Esophagus mucosa (tissue), 1 donor: ENCODE results near the gene TEKT3. TPM values are rescaled to one million over a fixed set of nuclear protein-coding genes. Genes with fewer than 3 reads are reported as not detected.
A peak's percentile ranks its signal among the peaks of the same experiment; 100 is the strongest.

ENCODE experiments used
- ATAC-seq: fragments of 200-7000 bp; cut with Tn5 transposase; one replicate; pipeline ENCODE4 v1.9.1; 2020
- total RNA-seq: library from RNA; stranded (reverse); gene quantifications from one replicate; pipeline ENCODE4 v1.2.4, GENCODE V29; 2023
- donor health status: DM: yes; HTN: yes; CAD: no.

Gene TEKT3
- total RNA-seq = not detected

- ATAC-seq = peak; percentile 93
Observed at GRCh38 chr17:15341385-15341849, at the start of gene TEKT3. Gene TEKT3, minus strand, starts transcription at chr17:15341597. Its CDS starts 10,012 bp downstream, at chr17:15331585.

DNA sequence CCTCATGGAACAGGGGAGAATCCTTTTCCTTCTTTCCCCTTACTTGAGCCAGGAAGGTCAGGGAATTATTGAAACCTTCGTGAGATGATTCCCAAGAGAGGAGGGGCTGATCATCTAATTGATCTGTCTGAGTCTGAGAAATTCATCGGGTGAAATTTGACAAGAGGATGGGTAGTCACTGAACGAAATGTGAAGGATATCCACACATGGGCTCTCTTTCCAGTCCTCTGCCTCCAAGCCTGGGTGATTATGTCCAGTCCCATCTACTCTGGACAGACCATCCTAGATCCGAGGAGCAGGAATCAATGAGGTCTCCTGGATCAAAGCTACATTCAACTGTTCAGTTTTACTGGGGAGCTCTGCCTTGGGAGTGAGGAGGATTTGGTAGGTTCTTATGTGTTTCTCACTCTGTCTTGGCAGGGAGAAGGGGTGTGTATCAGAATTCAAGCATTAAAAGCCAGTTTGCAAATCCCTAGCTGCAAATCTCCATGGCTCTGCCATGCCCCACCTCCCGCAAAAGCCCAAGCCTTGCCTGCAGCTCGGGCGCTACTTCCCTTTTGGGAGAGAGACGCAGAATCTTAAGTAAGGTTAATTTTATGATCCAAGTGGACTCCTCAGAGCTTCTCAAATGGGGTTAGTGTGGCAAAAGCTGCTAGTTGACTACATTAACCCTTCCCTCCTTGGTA, 47.1 kb upstream of the TEKT3 start:
- ATAC-seq = no peak

- ATAC-seq = no peak
Observed at GRCh38 chr17:15386083-15386482, 44.7 kb upstream of the TEKT3 start.

DNA sequence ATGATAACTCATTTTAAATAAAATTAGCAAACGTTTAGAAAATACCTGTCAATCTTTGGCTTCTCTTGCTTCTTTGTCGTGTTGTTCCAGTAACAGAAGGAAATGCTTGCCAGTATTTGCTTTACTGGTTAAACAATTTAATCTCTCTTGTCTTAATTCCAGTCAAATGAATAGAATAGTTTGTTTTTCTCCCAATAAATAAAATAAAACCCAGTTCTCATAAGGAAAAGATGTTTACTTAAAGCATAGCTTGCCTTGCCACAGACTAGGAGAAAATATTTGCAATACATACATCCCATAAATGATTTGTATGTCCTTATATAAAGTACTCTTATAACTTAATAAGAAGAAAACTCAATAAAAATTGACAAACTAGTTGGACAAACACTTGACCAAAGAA, 43.9 kb upstream of the TEKT3 start:
- no peak for ATAC-seq

GRCh38 chr17:15384142-15384787, 42.9 kb upstream of the TEKT3 start:
- no peak for ATAC-seq

DNA sequence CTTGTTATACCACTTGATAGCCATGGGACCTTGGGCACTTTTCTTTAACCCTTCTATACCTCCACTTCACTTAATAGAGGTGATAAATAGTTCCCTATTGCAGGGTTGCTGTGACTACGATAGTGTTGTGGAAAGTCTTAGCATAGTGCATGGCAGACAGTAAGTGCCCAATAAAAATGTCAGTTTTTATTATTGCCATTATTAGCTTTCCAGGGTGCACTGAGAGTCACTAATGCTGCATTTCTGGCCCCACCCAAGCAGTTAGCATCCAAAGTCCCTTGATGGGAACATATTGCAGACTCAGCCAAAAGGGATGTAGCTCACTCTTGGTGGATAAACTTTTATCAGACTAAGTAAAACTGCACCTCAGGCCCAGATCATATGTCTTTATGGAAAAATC, 41.5 kb upstream of the TEKT3 start:
- no peak for ATAC-seq

DNA sequence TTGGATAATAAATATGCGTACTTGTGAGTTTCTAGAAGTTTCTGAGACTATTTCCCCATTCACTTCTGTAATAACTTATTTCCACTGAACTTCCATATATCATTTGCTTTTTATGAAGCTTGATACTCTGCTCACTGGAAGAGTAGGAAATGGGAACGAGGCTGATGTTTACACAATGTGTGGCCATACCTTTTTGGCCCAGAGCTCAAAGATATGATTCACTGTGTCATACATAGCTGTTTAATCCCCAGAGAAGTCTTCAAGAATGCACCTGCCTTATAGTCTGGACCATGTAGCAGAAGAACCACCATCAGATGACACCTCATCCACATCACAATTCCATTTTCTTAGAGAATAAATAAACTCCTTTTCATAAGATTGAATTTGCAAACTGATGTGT, 40.3 kb upstream of the TEKT3 start:
- peak; percentile 90 for ATAC-seq

GRCh38 chr17:15380446-15380845, 39.0 kb upstream of the TEKT3 start:
- no peak for ATAC-seq

GRCh38 chr17:15379659-15380058, 38.3 kb upstream of the TEKT3 start:
- ATAC-seq = peak; percentile 81

DNA sequence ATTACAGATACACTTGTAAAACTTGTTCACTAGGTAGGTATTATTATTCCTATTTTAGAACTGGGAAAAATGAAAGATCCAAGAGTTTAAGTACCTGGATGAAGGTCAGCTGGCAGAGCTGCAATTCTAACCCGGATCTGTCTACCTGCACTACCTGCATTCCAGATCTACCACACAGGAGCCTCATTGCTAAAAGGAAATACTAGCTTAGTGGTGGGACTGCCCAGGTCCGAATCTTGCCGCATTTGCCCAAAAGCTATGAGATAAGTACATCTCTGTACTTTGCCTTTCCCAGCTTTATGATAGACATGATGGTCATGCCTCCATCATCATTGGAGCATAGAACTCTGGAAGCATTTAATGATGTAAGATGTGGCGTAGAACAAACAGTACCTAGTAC, 36.8 kb upstream of the TEKT3 start:
- no peak for ATAC-seq

DNA sequence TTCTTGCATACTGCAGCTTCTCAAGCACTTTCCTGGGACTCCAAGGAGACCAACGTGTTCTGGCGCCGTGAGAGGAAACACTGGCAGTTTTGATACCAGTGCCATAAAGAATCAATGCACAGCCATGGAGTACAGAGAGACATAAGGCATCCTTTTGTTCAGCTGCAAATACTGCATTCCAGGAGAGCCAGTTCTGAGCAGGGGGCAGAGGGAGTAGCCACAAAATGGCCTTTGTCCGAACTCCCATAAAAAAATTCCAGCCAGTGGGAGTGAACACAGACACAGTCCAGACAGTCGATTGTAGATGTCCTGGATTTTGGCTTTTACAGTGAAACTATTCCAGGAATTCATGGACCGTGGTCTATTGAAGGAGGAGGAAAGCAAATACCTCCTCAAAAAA, 36.2 kb upstream of the TEKT3 start:
- no peak for ATAC-seq

DNA sequence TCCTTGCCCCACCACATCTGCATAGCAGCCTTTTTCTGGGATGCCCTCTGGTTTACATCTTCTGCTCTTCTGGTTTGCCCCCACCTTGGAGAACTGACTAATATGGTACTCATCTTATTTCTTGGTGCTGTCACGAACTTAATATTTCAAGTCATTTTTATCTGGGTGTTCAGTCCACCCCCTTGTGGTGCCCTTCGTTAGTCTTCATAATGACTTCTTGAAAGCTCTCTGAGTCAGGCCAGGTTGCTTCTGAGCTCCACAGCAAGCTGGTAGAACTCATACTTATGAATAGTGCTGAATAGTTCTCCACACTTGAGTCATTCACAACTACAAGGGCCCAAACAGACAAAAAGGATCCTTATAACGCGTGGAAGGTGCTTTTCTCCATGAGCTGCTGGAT, 35.8 kb upstream of the TEKT3 start:
- no peak for ATAC-seq

DNA sequence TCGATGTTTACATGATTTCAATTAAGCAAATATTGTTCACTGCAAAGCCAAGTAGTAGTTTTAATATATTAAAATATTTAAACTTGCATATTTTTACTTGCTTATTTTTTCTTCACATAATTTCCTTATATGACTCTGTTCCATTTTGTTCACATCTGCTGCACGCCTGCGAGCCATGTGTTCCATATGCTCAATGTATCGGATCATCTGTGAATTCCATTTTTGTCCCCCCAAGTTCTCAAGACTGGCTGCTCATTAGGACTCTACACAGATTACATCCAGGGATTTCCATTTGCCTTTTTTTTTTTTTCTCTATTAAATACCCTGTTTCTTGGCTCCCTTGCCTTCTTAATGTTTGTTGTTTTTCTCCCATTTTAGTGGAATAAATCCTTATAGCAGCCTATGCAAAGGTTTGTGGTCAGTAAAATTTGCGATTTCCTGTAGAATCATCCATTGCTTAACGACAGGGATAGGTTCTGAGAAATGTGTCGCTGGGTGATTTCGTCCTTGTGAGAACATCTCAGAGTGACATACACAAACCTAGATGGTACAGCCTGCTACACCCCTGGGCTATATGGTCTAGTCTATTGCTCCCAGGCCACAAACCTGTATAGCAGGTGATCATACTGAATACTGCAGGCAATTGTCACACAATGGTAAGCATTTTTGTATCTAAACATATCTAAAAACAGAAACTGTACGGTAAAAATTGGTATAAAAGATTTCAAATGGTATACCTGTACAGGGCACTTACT, 30.2 kb upstream of the TEKT3 start:
- peak; percentile 52 for ATAC-seq

DNA sequence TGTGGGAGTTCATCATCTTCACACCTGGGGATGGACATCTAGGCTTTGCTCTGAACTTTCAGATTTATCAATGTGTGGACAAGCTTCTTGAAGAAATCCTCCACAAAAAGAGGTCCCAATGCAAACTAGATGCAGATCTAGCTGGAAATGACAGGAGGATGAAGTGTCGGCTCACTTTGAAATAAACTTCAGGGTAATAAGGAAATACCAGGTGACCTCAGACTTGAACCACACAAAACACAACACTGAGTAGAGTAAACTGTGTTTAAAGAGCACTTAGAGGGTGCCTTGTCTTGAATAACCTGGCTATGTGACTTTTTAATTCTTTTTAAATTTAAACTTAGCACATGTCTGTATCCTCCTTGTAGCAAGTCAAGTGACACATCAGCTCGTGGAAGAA, 27.2 kb upstream of the TEKT3 start:
- ATAC-seq = no peak

GRCh38 chr17:15366026-15366425, 24.6 kb upstream of the TEKT3 start:
- ATAC-seq = no peak

GRCh38 chr17:15364615-15365014, 23.2 kb upstream of the TEKT3 start:
- ATAC-seq = peak; percentile 65

DNA sequence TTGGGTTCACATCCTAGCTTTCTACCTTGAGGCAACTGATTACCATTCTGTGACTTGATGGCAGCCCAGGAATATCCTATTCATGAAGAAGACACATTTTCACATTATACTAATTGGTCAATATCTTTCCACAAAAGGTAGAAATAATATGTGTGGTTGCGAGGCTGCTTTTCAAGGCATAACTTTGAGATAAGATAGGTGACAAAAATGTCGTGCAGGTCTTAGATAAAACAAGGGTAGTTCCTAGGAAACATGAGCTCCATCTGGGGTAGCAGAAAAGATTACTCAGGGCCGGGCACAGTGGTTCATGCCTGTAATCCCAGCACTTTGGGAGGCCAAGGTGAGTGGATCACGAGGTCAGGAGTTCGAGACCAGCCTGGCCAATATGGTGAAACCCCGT, 22.3 kb upstream of the TEKT3 start:
- ATAC-seq = no peak

DNA sequence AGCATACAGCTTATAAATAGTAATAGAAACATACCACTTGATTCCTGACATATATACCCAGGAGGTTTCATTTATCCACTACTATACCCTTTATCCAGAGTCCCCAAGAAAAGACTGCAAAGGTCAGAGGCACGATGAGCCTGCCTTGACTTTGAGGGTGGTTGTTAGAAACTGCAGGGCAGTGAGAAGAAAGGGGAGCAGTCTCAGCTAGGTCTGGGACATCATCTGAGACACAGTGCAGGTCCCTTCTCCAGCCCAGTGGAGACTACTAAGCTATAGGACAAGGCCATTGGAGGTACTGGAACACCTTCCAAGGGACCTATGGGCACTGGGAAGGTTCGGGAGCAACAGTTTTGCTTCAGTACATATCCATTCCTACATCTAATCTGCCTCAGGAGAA, 20.2 kb upstream of the TEKT3 start:
- ATAC-seq = no peak

- ATAC-seq = no peak
Observed at GRCh38 chr17:15361151-15361550, 19.8 kb upstream of the TEKT3 start.

DNA sequence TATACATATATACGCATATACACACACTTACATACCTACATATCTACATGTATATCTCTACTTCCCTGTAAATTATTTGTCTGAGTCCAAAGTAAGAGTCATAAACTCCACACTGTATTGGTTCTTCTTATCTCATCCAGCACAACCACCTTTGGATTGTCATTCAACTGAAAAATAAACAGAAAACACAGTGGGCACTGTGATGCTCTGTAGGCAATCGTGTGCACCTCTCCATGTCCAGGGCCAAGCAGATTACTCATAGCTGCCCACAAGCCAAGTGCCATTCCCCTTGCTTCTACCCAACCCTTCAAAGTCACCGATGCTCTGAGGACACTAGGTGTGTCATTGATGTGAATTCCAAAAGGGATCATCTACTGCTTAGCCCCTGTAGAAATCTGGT, 12.9 kb upstream of the TEKT3 start:
- no peak for ATAC-seq

GRCh38 chr17:15351925-15352324, 10.5 kb upstream of the TEKT3 start:
- ATAC-seq = peak; percentile 92

DNA sequence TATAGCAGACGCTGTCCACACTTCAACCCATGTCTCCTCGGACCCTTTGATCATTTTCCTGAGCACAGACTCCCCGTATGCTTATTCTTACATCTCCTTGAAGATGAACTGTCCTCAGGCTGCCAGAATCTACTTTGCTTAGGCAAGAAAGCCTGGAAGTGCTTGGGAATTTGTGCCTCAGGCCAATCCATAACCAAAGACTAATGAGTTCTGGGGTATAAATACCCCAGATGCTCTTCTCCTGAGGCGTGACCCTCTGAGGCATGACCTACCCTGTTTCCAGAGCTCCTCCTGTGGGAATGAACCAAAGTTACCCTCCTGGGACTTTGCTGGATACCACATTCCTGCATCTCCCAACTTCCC, 10.1 kb upstream of the TEKT3 start:
- ATAC-seq = no peak

GRCh38 chr17:15350777-15351477, 9.5 kb upstream of the TEKT3 start:
- ATAC-seq = no peak
